Hematopoietic multipotent progenitor cell treated with erythropoietin and hydrocortisone succinate and interleukin-3 and kit ligand, for 17 days (in vitro differentiated cells): ENCODE results near the gene NOTCH1.
"Not testable (repeated sequence)": the region's sequence is repeated elsewhere in the genome, so short reads cannot be mapped to it uniquely, and the experiment has no call there.

Experiments
- DNase-seq: peaks from one replicate; pipeline ENCODE4 v3.0.0-alpha.2; 2015; ENCODE audit warnings: low spot score

Gene NOTCH1

GRCh38 chr9:136578915-136579649 is 33.2 kb upstream of the NOTCH1 start:
- no peak for DNase-seq

GRCh38 chr9:136578626-136578914 is 32.7 kb upstream of the NOTCH1 start:
- DNase-seq = no peak

- no peak for DNase-seq
Observed at GRCh38 chr9:136577941-136578625, 32.2 kb upstream of the NOTCH1 start.

- no peak for DNase-seq
Observed at GRCh38 chr9:136576269-136576626, 30.4 kb upstream of the NOTCH1 start.

- DNase-seq = no peak
Observed at GRCh38 chr9:136575626-136576268, 29.9 kb upstream of the NOTCH1 start.

- not testable (repeated sequence) for DNase-seq
Observed at GRCh38 chr9:136574606-136575005, 28.8 kb upstream of the NOTCH1 start.

- no peak for DNase-seq
Observed at GRCh38 chr9:136572828-136573625, 27.2 kb upstream of the NOTCH1 start.

GRCh38 chr9:136572003-136572827 is 26.4 kb upstream of the NOTCH1 start:
- DNase-seq = no peak

- no peak for DNase-seq
Observed at GRCh38 chr9:136571531-136571930, 25.7 kb upstream of the NOTCH1 start.

GRCh38 chr9:136570916-136571315 is 25.1 kb upstream of the NOTCH1 start:
- no peak for DNase-seq

- no peak for DNase-seq
Observed at GRCh38 chr9:136570191-136570845, 24.5 kb upstream of the NOTCH1 start.

- DNase-seq = no peak
Observed at GRCh38 chr9:136569526-136570148, 23.8 kb upstream of the NOTCH1 start.

GRCh38 chr9:136568288-136569081 is 22.6 kb upstream of the NOTCH1 start:
- DNase-seq = no peak

GRCh38 chr9:136567651-136568287 is 21.9 kb upstream of the NOTCH1 start:
- DNase-seq = no peak

- DNase-seq = no peak
Observed at GRCh38 chr9:136566901-136567300, 21.1 kb upstream of the NOTCH1 start.

- no peak for DNase-seq
Observed at GRCh38 chr9:136566553-136566895, 20.7 kb upstream of the NOTCH1 start.

GRCh38 chr9:136565715-136566552 is 20.1 kb upstream of the NOTCH1 start:
- no peak for DNase-seq

- DNase-seq = no peak
Observed at GRCh38 chr9:136565086-136565714, 19.4 kb upstream of the NOTCH1 start.
